Activated naive CD8-positive, alpha-beta T cell treated with anti-CD3 and anti-CD28 coated beads for 36 hours (primary cell): ENCODE results near the gene TDRKH. TPM values are rescaled to one million over a fixed set of nuclear protein-coding genes. Genes with fewer than 3 reads are reported as not detected.

Source experiments
- DNase-seq: peaks from one replicate; pipeline ENCODE4 v3.0.0; 2021
- H3K27ac Mint-ChIP-seq: one replicate; pipeline ENCODE4 v1.8.0; 2022; ENCODE audit warnings: mild to moderate bottlenecking, moderate library complexity, mixed read lengths
- H3K27me3 Mint-ChIP-seq: one replicate; pipeline ENCODE4 v1.8.0; 2022; ENCODE audit warnings: mild to moderate bottlenecking, mixed read lengths
- H3K36me3 Mint-ChIP-seq: one replicate; pipeline ENCODE4 v1.8.0; 2021; ENCODE audit warnings: mild to moderate bottlenecking, mixed read lengths
- H3K4me1 Mint-ChIP-seq: one replicate; pipeline ENCODE4 v1.8.0; 2021; ENCODE audit warnings: mixed read lengths
- H3K4me3 Mint-ChIP-seq: one replicate; pipeline ENCODE4 v1.8.0; 2022; ENCODE audit warnings: mild to moderate bottlenecking, moderate library complexity, mixed read lengths
- H3K9me3 Mint-ChIP-seq: one replicate; pipeline ENCODE4 v1.8.0; 2022; ENCODE audit warnings: mixed read lengths
- total RNA-seq, 2 experiments: library from RNA; stranded (reverse); gene quantifications; one replicate each; pipeline ENCODE4 v1.2.3, GENCODE V29; 2021

TDRKH gene
- total RNA-seq, 2 experiments from 2014 or later, result 9.0 to 9.1 TPM

DNA sequence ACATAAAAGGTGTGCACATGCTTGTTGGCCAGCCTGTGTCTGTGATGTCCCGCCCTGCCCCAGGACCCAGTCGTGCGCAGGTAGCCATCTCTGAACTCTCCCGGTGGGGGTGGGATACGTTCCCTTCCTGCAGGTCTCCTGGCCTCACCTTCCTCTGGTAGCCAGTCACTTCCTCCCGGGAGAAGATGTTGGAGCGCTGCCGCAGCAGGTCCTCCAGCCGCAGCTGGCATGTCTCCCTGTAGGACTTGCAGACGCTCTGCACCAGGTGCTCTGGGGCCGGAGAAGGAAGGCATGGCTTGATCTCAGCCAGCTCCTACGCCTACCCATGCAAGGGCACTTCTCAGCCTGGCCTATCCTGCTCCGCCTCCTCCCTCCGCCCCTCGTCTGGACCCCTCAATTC is 24.1 kb upstream of the TDRKH start:
- no peaks in the 10 kb centered on the region for H3K9me3 Mint-ChIP-seq
- no peak overlapping the region for H3K27ac Mint-ChIP-seq
- peaks cover 8% of the 10 kb centered on the region for H3K4me1 Mint-ChIP-seq

DNA sequence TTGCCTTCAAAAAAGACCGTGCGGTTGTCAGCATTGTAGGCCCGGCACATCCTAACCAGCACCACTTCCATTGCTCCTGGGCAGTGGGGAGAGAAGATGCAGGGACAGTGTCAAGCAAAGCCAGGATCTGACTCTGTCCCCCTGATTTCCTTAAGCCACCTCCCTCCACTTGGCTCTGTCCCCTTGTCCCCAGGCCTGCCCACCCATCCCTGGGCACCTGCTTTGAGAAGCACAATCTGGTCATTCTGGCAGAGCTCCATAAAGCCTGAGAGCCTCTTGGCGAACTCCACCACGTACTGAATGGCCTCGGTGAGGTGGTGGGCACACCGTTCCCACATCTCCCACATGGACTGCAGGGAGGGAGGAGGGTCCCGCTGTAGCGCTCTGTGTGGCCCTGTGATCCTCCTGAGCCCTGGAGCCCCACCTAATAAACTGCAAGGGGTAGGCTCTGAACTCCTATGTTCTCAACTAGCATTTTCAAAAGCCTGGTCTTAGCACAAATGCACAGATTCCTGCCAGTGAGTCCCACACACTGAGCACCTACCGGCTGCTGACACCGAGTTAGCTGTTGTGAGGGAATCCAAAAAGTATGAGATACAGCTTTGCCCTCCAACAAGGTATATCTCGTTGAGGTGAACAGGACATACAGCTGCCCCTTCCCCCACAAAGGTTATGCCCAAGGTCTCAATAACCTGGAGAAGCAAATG is 23.1 kb upstream of the TDRKH start:
- H3K9me3 Mint-ChIP-seq, result no peaks in the 10 kb centered on the region
- peaks cover 8% of the 10 kb centered on the region for H3K4me1 Mint-ChIP-seq
- no peak overlapping the region for H3K27ac Mint-ChIP-seq
- H3K27me3 Mint-ChIP-seq, result no peaks in the 10 kb centered on the region
- H3K36me3 Mint-ChIP-seq, result no peaks in the 10 kb centered on the region
- no peak overlapping the region for H3K4me3 Mint-ChIP-seq
- DNase-seq, result no peak

More for the DNA sequence above, 24.1 kb upstream of the TDRKH start:
- no peaks in the 10 kb centered on the region for H3K27me3 Mint-ChIP-seq
- H3K36me3 Mint-ChIP-seq, result no peaks in the 10 kb centered on the region
- DNase-seq, result no peak
- H3K4me3 Mint-ChIP-seq, result no peak overlapping the region

DNA sequence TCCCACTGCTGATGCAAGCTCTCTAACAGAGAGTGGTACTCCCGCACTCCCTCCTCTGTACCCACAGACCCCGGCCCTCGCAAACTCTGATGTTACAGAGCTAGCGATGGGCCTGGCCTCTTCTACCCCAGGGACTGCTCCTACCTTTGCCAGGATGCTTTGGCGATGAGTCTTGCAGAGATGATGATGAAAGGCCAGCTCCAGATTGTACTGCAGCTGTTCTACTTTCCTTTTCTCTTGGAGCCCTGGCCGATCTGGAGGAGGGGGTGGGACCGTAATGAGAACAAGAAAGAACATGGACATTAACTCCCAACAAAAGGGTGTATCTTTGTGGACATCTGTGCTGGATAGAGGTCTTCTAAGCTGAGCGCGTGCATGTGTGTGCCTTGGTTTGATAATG is 20.9 kb upstream of the TDRKH start:
- DNase-seq, result no peak
- Mint-ChIP-seq H3K4me1 (peaks cover 6% of the 10 kb centered on the region), H3K9me3 (no peaks in the 10 kb centered on the region), H3K4me3 (no peak overlapping the region), H3K27ac (no peak overlapping the region), H3K27me3 (no peaks in the 10 kb centered on the region), H3K36me3 (no peaks in the 10 kb centered on the region)

DNA sequence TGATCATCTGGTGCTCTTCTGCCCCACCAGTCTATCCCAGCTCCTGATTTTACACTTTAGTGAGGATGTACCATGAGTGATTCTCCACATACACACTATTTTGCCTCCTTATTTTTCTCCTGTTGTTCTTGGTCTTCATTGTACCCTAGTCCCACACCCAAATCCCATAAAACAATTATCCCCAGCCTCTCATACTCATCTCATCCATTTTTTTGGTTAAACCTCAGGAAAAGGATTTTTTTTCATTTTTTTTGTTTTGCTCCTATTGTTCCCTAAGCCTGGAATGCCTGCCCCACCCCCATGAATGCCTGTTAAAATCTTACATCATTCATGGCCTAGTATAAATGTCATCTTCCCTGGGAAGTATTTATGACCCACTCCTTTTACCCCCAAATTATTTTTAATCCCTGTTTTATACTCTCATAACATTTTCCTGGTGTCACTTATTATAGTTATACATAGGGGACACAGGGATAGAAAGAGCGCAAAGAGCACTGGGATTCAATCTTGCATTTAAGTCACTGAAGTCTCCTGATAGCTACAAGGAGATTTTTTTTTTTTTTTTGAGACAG is 19.8 kb upstream of the TDRKH start:
- H3K27ac Mint-ChIP-seq, result no peak overlapping the region
- no peaks in the 10 kb centered on the region for H3K9me3 Mint-ChIP-seq
- H3K4me3 Mint-ChIP-seq, result no peak overlapping the region

DNA sequence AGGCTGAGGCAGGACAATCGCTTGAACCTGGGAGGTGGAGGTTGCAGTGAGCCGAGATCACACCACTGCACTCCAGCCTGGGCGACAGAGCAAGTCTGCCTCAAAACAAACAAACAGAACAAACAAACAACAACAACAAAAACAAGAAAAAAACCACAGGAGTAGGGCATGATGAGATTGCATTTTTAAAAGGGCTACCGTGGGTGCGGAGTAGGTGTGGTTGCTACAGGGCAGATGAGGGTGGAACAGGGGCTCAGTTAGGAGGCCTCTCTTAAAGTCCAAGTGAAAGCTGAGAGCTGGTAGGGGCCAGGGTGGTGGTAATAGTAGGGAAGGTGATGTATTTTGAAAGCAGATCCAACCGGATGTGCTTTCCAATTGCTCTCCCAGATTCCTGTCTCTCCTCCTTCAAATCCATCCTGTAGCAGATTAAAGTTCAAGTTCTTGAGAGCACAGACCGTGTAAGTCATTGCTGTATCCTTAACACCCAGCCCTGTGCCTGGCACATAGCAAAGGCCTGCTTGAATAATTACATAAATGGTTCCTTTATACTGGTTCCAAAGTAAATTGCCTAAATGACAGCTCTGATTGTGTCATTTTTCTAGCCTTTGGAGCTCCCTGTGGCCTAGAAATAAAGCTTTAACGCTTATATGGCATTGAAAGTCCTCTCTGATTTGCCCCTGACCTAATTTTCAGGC is 19.1 kb upstream of the TDRKH start:
- Mint-ChIP-seq H3K27me3 (no peaks in the 10 kb centered on the region), H3K27ac (no peak overlapping the region)

More for the DNA sequence above, 19.8 kb upstream of the TDRKH start:
- no peaks in the 10 kb centered on the region for H3K27me3 Mint-ChIP-seq
- DNase-seq, result no peak
- no peaks in the 10 kb centered on the region for H3K4me1 Mint-ChIP-seq
- no peaks in the 10 kb centered on the region for H3K36me3 Mint-ChIP-seq

DNA sequence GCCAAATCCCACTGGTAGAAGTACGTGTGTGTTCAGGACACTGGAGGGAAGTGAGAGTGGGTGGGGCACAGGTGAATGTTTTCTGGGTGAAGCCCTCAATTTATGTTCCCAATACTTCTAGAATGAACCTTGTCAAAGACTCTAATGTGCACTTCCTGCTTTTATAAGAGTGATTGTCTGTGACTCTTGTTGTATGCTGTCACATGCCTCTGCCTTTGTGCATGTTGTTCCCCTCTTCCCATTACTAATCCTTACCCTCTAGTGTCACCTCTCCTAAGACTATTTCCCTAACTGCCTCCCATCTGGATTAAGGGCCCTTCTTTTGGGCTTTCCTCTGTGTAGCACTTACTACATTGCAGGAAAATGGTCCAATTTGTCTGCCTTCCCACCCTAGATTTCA is 17.5 kb upstream of the TDRKH start:
- DNase-seq, result no peak
- Mint-ChIP-seq H3K9me3 (no peaks in the 10 kb centered on the region), H3K4me3 (no peak overlapping the region), H3K27me3 (no peaks in the 10 kb centered on the region), H3K36me3 (no peaks in the 10 kb centered on the region), H3K4me1 (no peaks in the 10 kb centered on the region), H3K27ac (no peak overlapping the region)

More for the DNA sequence above, 19.1 kb upstream of the TDRKH start:
- H3K4me3 Mint-ChIP-seq, result no peak overlapping the region
- H3K9me3 Mint-ChIP-seq, result no peaks in the 10 kb centered on the region
- H3K4me1 Mint-ChIP-seq, result no peaks in the 10 kb centered on the region
- H3K36me3 Mint-ChIP-seq, result no peaks in the 10 kb centered on the region
- no peak for DNase-seq

DNA sequence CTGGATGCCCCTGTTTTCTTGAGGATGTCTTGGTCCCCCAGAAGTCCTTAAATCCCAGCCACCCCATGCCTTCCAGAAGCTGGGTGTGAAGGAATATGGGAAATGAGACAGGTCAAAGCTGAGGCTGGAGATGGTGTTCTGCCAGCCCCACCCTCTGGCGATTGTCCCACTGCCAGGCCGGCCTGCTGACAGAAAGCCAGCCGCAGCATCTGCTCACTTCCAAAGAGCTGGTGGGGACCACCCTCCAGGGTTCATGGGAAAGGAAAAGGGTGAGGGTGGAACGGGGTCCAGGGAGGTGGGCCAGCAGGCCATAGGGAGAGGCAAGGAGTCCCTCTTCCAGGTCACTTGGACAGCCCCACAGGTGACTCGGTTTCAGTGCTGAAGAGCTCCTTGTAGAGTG is 16.8 kb upstream of the TDRKH start:
- DNase-seq, result no peak
- Mint-ChIP-seq H3K36me3 (no peaks in the 10 kb centered on the region), H3K27ac (no peak overlapping the region), H3K27me3 (no peaks in the 10 kb centered on the region), H3K4me1 (no peaks in the 10 kb centered on the region), H3K9me3 (no peaks in the 10 kb centered on the region), H3K4me3 (no peak overlapping the region)

DNA sequence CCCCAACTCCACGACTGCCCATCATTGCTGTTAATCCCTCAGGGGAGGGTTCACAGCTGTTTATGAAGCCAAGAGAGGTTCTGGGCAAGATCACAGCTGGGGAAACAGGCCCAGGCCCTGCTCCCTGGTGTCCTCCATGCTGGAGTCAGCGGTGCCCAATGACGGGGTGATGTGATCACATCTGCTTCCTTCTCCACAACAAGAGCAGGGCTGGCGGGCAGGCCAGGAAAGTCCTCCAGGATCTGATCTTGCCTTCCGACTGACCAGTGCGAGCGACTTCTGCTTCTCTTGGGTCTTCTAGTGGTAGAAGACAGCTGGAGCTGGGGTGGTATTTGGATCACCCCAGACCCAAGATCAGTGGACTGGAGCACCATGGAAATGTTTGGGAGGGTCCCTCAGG is 15.9 kb upstream of the TDRKH start:
- Mint-ChIP-seq H3K27ac (no peak overlapping the region), H3K9me3 (no peaks in the 10 kb centered on the region), H3K27me3 (no peaks in the 10 kb centered on the region), H3K36me3 (no peaks in the 10 kb centered on the region), H3K4me1 (no peaks in the 10 kb centered on the region), H3K4me3 (no peak overlapping the region)
- DNase-seq, result no peak

DNA sequence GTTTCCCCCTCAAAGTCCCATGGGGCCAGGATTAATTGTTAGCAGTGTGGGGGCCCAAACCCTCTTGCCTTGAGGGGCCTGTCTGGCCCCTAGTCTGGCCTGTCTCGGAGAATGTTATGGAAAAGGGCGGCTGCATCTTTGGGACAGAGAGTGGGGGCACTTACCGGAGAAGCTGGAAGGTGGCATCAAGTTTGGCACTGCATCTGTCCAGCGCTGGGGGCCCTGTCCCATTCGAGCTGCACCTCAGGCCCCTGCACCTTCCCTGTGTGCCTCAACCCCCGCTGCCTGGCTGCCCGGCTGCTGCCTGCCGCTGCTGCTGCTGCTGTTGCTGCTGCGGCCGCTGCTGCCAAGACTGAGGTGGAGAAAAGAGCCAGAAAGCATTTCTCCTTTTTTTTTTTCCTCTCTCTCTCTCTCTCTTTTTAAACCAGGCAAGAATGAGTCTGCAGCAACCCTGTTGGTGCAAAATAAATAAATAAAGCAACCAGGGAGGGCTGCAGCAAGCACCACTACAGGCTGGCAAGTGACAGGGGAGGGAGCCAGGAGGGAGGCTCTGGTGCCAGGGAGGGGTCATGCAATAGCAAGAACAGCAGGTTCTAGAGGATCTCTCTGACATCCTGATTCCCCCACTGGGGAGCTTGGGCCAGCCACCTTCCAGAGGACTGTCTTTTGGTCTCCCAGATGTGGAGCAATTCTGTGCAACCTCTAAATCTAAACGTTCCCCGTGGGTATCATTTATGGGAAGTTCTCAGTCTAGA is 14.9 kb upstream of the TDRKH start, which contains the start of gene LINGO4:
Gene LINGO4, minus strand, starts transcription at position 354 of the 755 bp plus-strand sequence. CDS start 2,715 bp downstream, outside the sequence.
- Mint-ChIP-seq H3K27ac (no peak within 1 kb of the TSS), H3K36me3 (no peaks in the 10 kb centered on the region), H3K4me3 (no peak within 1 kb of the TSS), H3K4me1 (peaks cover 3% of the 10 kb centered on the region), H3K9me3 (no peaks in the 10 kb centered on the region), H3K27me3 (no peaks in the 10 kb centered on the region)
- DNase-seq, result no peak

DNA sequence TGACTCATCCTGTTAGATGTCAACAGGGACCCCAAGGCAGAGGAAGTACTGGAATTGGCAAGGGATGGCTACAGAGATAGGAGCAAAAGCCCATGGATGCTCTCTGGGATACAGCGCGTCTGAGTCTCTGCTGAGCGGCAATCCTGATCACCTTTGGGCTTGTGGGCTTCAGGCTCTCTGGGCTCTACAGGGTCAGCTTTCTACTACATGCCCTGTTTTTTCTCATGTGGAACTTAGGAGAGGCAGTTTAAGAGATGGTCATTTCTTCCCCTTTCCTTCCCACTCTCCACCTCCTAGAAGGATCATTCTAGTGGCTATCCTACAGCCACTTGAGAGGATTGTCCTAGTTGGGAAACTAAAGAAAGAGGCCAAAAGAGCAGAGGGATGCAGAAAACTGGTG is 13.6 kb upstream of the TDRKH start:
- Mint-ChIP-seq H3K36me3 (no peaks in the 10 kb centered on the region), H3K27ac (no peak overlapping the region), H3K9me3 (no peaks in the 10 kb centered on the region), H3K4me1 (peaks cover 3% of the 10 kb centered on the region), H3K27me3 (no peaks in the 10 kb centered on the region), H3K4me3 (no peak overlapping the region)
- no peak for DNase-seq

DNA sequence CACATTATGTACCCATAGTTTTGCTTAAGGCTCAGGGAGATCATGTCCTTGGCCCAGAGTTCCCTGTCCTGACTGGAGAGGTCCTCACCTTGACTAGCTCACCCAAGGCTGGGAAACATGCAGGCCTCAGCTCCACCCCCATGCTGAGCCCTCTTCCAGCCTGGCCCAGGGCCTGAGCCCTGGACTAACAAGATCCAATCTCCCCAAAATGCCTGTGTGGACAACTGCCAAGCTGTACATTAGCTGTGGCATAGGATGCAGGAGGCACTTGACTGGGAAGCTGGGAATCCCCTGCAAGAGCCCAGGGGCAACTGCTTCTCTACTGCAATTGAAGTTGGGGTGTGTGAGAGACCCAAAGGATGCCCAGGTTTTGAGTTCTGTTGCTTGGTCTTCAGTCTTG is 12.9 kb upstream of the TDRKH start:
- Mint-ChIP-seq H3K4me1 (peaks cover 3% of the 10 kb centered on the region), H3K9me3 (no peaks in the 10 kb centered on the region), H3K27me3 (no peaks in the 10 kb centered on the region), H3K36me3 (no peaks in the 10 kb centered on the region), H3K4me3 (no peak overlapping the region), H3K27ac (no peak overlapping the region)
- DNase-seq, result no peak

DNA sequence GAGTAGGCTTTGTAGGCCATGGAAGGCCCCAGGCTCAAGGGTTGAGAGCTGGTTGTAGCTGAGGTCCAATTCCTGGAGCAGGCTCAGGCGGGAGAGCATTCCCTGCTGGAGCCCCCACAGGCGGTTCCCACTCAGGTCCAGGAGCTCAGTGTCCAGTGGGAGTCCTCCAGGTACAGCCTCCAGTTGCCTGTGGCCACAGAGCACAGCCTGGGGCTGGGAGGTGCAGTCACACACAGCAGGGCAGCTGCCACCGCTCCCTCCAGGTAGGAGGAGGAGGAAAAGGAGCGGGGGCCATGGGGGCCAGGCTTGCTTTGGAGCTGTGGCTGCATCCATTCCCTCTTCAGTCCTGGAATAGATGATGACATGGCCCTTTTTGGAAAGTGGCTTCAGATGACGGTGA is 12.1 kb upstream of the TDRKH start:
- Mint-ChIP-seq H3K36me3 (no peaks in the 10 kb centered on the region), H3K4me1 (peaks cover 3% of the 10 kb centered on the region), H3K27ac (no peak overlapping the region), H3K4me3 (no peak overlapping the region), H3K27me3 (no peaks in the 10 kb centered on the region), H3K9me3 (no peaks in the 10 kb centered on the region)
- DNase-seq, result no peak

DNA sequence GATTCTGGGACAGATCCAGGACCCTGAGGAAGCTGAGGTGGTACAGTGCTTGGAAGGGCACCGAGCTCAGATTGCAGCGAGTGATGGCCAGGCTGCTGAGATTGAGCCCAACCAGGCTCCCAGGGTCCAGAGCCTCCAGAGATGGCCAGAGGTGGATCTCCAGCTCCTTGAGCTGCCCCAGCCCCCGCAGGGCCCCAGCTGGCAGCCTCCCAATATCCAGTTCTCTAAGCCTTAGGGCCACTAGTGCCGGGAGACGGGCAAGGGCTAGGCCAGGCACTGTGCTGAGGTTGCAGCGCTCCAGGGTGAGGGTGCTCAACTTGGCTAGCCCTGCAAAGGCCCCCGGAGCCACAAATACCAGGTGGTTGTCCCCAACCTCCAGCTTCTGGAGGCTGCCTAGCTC is 11.5 kb upstream of the TDRKH start:
- DNase-seq, result no peak
- no peak overlapping the region for H3K4me3 Mint-ChIP-seq
- H3K27me3 Mint-ChIP-seq, result no peaks in the 10 kb centered on the region
- peaks cover 3% of the 10 kb centered on the region for H3K4me1 Mint-ChIP-seq
- no peak overlapping the region for H3K27ac Mint-ChIP-seq
- H3K9me3 Mint-ChIP-seq, result no peaks in the 10 kb centered on the region
- no peaks in the 10 kb centered on the region for H3K36me3 Mint-ChIP-seq

DNA sequence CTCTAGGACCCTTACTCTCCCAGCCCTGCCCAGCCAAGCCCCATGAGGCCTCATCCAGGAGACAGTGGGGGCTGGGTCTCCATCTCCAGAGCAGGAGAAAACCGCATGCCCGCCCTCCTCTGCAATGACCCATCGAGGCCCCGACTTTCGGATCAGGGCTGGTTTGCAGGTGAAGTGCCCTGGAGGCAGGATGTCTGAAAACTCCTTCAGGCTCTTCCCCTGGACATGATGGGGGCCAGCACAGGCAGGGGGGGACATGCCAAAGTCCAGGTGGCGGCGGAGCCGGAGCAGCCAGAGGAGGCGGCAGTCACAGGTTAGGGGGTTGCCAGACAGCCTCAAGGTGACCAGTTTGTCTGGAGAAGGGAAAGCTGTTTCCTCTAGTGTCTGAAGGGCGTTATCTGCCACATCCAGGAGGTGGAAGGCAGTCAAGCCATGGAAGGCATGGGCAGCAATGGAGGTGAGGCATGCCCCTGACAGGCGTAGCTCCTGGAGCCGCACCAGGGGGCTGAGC is 11.1 kb upstream of the TDRKH start:
- Mint-ChIP-seq H3K9me3 (no peaks in the 10 kb centered on the region), H3K27ac (no peak overlapping the region), H3K27me3 (no peaks in the 10 kb centered on the region), H3K36me3 (no peaks in the 10 kb centered on the region), H3K4me1 (peaks cover 3% of the 10 kb centered on the region), H3K4me3 (no peak overlapping the region)
- no peak for DNase-seq

DNA sequence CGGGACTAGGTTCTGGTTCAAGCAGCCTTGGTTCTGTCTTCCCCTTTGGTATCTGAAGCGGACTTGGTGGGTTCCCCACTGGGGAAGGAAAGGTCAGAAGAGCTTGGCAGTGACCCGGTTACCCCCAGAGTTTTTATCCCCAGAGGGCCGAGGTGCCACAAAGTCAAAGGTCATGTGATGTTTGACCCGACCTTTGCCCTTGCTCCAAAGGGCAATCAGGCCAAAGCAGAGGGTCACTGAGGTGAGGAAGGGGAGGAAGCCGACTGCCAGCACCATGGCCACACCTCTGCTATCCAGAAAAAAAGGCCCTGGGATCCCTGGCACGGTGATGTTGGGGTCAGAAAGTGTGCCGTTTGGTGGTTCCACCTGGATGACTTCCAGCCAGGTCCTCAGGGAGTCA is 10.5 kb upstream of the TDRKH start:
- no peaks in the 10 kb centered on the region for H3K36me3 Mint-ChIP-seq
- no peak for DNase-seq
- H3K4me3 Mint-ChIP-seq, result no peak overlapping the region
- no peaks in the 10 kb centered on the region for H3K27me3 Mint-ChIP-seq
- peaks cover 3% of the 10 kb centered on the region for H3K4me1 Mint-ChIP-seq
- H3K9me3 Mint-ChIP-seq, result no peaks in the 10 kb centered on the region
- H3K27ac Mint-ChIP-seq, result no peak overlapping the region
